GM23338 (cell line): ENCODE results near the gene PRPSAP1. TPM values are rescaled to one million over a fixed set of nuclear protein-coding genes. Genes with fewer than 3 reads are reported as not detected.

ENCODE experiments used
- ATAC-seq: fragments of 200-7000 bp; cut with Tn5 transposase; 3 replicates; pipeline ENCODE4 v1.9.1; 2020
- DNase-seq: peaks from one replicate; pipeline ENCODE4 v3.0.0-alpha.2; 2015; ENCODE audit warnings: low spot score
- H2AFZ ChIP-seq: fragments of 200-600 bp; sonication (generic); 2 replicates; pipeline ENCODE4 v1.8.0; 2016; ENCODE audit warnings: antibody characterized with exemption, mild to moderate bottlenecking, moderate library complexity
- H3F3A ChIP-seq: fragments of 200-600 bp; sonication (generic); replicated peaks from 2 replicates; pipeline ENCODE4 v1.8.0; 2017; ENCODE audit warnings: antibody characterized with exemption, mixed run types, low read depth
- H3K27ac ChIP-seq: fragments of 200-600 bp; sonication (generic); 2 replicates; pipeline ENCODE4 v1.6.1; 2016; ENCODE audit warnings: low read depth
- H3K27me3 ChIP-seq: fragments of 200-600 bp; sonication (generic); 2 replicates; pipeline ENCODE4 v1.8.0; 2016; ENCODE audit warnings: mild to moderate bottlenecking, mixed run types, moderate library complexity; ENCODE audit not compliant: insufficient read depth
- H3K36me3 ChIP-seq: fragments of 200-600 bp; sonication (generic); 2 replicates; pipeline ENCODE4 v1.8.0; 2016; ENCODE audit warnings: mild to moderate bottlenecking; ENCODE audit not compliant: insufficient read depth
- H3K4me1 ChIP-seq: fragments of 200-600 bp; sonication (generic); 2 replicates; pipeline ENCODE4 v1.8.0; 2016; ENCODE audit warnings: mild to moderate bottlenecking, moderate library complexity; ENCODE audit not compliant: insufficient read depth
- H3K4me2 ChIP-seq: fragments of 200-600 bp; sonication (generic); 2 replicates; pipeline ENCODE4 v1.7.1; 2017; ENCODE audit warnings: mixed run types
- H3K4me3 ChIP-seq: fragments of 200-600 bp; sonication (generic); 2 replicates; pipeline ENCODE4 v1.6.1; 2016; ENCODE audit warnings: mixed run types
- H3K79me2 ChIP-seq: fragments of 200-600 bp; sonication (generic); replicated peaks from 2 replicates; pipeline ENCODE4 v1.8.0; 2017; ENCODE audit warnings: mild to moderate bottlenecking; ENCODE audit not compliant: insufficient read depth
- H3K9me2 ChIP-seq: fragments of 200-600 bp; sonication (generic); 2 replicates; pipeline ENCODE4 v1.8.0; 2017; ENCODE audit not compliant: insufficient read depth
- H4K20me1 ChIP-seq: fragments of 200-600 bp; sonication (generic); replicated peaks from 2 replicates; pipeline ENCODE4 v1.8.0; 2017; ENCODE audit warnings: mild to moderate bottlenecking; ENCODE audit not compliant: insufficient read depth
- H3K27ac Mint-ChIP-seq: 2 replicates; pipeline ENCODE4 v1.8.0; 2020; ENCODE audit warnings: inconsistent platforms, mild to moderate bottlenecking, moderate library complexity, mixed read lengths
- H3K27me3 Mint-ChIP-seq: 3 replicates; pipeline ENCODE4 v1.8.0; 2022; ENCODE audit warnings: low read depth, mild to moderate bottlenecking, moderate library complexity, mixed read lengths, inconsistent platforms; ENCODE audit not compliant: insufficient read depth, poor library complexity
- H3K36me3 Mint-ChIP-seq: 3 replicates; pipeline ENCODE4 v1.8.0; 2021; ENCODE audit warnings: low read depth, mild to moderate bottlenecking, inconsistent platforms, moderate library complexity, mixed read lengths
- H3K4me1 Mint-ChIP-seq: 3 replicates; pipeline ENCODE4 v1.8.0; 2020; ENCODE audit warnings: mild to moderate bottlenecking, inconsistent platforms, mixed read lengths
- H3K4me3 Mint-ChIP-seq: 3 replicates; pipeline ENCODE4 v1.8.0; 2021; ENCODE audit warnings: moderate library complexity, mild to moderate bottlenecking, inconsistent platforms, mixed read lengths
- H3K9me3 Mint-ChIP-seq: 3 replicates; pipeline ENCODE4 v1.8.0; 2020; ENCODE audit warnings: moderate library complexity, mild to moderate bottlenecking, inconsistent platforms, mixed read lengths
- CREB1 ChIP-seq: fragments of 250-450 bp; sonication (Bioruptor Pico); IDR thresholded peaks from 2 replicates; pipeline ENCODE4 v1.5.0; 2020; ENCODE audit warnings: low read depth, mild to moderate bottlenecking, moderate library complexity
- CTCF ChIP-seq, 2 experiments: fragments of 200-600 bp in 1 of 2; sonication (generic) in 1 of 2; conservative IDR thresholded peaks; 2 replicates each; pipeline versions ENCODE4 v1.5.1 to v1.6.1; 2016 to 2017; ENCODE audit warnings: antibody characterized with exemption in 2 of 2, low read depth in 2 of 2, mild to moderate bottlenecking in 2 of 2, moderate library complexity in 1 of 2
- ETS1 ChIP-seq: IDR thresholded peaks from 2 replicates; pipeline ENCODE4 v1.6.1; 2016; ENCODE audit warnings: antibody characterized with exemption
- EZH2 ChIP-seq: fragments of 200-600 bp; sonication (generic); IDR thresholded peaks from one replicate; pipeline ENCODE4 v1.8.0; 2017; ENCODE audit warnings: antibody characterized with exemption, mild to moderate bottlenecking, low read depth; ENCODE audit not compliant: unreplicated experiment
- EZH2phosphoT487 ChIP-seq: fragments of 200-600 bp; sonication (generic); IDR thresholded peaks from one replicate; pipeline ENCODE4 v1.8.1; 2018; ENCODE audit warnings: antibody characterized with exemption; ENCODE audit not compliant: unreplicated experiment
- JUNB ChIP-seq: IDR thresholded peaks from one replicate; pipeline ENCODE4 v1.6.1; 2016; ENCODE audit warnings: antibody characterized with exemption; ENCODE audit not compliant: unreplicated experiment
- NANOG ChIP-seq: IDR thresholded peaks from 2 replicates; pipeline ENCODE4 v1.6.1; 2016; ENCODE audit warnings: antibody characterized with exemption, borderline replicate concordance
- POLR2AphosphoS5 ChIP-seq: IDR thresholded peaks from 2 replicates; pipeline ENCODE4 v1.6.1; 2016; ENCODE audit warnings: antibody characterized with exemption, low read depth
- REST ChIP-seq: IDR thresholded peaks from one replicate; pipeline ENCODE4 v1.6.1; 2018; ENCODE audit warnings: antibody characterized with exemption; ENCODE audit not compliant: unreplicated experiment
- STAT1 ChIP-seq: IDR thresholded peaks from one replicate; pipeline ENCODE4 v1.6.1; 2016; ENCODE audit warnings: antibody characterized with exemption; ENCODE audit not compliant: unreplicated experiment
- ZNF114 ChIP-seq: fragments of 250-450 bp; sonication (Bioruptor Pico); IDR thresholded peaks from 2 replicates; pipeline ENCODE4 v1.5.0; 2020; ENCODE audit warnings: mild to moderate bottlenecking, moderate library complexity
- polyA plus RNA-seq: library from polyadenylated mRNA; unstranded; fragments of >200 nt; fragmentation: Nextera tagmentation; extraction: Ambion mirVana; gene quantifications from 2 replicates; pipeline ENCODE4 v1.2.1, GENCODE V29; 2016
- total RNA-seq: library from RNA; depleted of rRNA; stranded (reverse); fragments of >200 nt; shearing (Covaris generic); gene quantifications from 2 replicates; pipeline ENCODE4 v1.2.3, GENCODE V29; 2014

PRPSAP1 gene
- total and polyA plus RNA-seq, 2 experiments from 2014 or later: 39.5 to 58.8 TPM

- TF ChIP-seq STAT1: no peak
- TF ChIP-seq POLR2AphosphoS5: no peak
- TF ChIP-seq EZH2: no peak
- no peak for TF ChIP-seq NANOG
- no peak for TF ChIP-seq ZNF114 (CRISPR knock-in tag)
- no peak for TF ChIP-seq ETS1
- no peak for TF ChIP-seq REST
- no peak for TF ChIP-seq CREB1
- no peak for TF ChIP-seq EZH2phosphoT487
- TF ChIP-seq CTCF (conservative IDR thresholded peaks at IDR 0.05; ENCODE audit: low read depth in 2 of 2): no peak
- no peak for TF ChIP-seq JUNB
- Histone ChIP-seq H3F3A (no peaks in the 10 kb centered on the region), H3K27ac (no peak overlapping the region), H3K4me3 (no peak overlapping the region), H4K20me1 (peaks cover 4% of the 10 kb centered on the region; the same call in 1 of the 2 replicates), H3K36me3 (peaks cover 6% of the 10 kb centered on the region; the same call in 1 of the 2 replicates), H2AFZ (no peak overlapping the region), H3K9me2 (no peaks in the 10 kb centered on the region), H3K27me3 (no peaks in the 10 kb centered on the region), H3K4me2 (no peak overlapping the region), H3K79me2 (peaks cover 33% of the 10 kb centered on the region), H3K4me1 (peaks cover 7% of the 10 kb centered on the region)
- Mint-ChIP-seq H3K36me3 (peaks cover 12% of the 10 kb centered on the region), H3K4me3 (0 out of 3 replicates have a peak overlapping the region, but pooled peaks have one; percentile 12), H3K27ac (no peak overlapping the region), H3K27me3 (peaks cover 14% of the 10 kb centered on the region), H3K4me1 (peaks cover 8% of the 10 kb centered on the region; the same call in 2 of the 3 replicates), H3K9me3 (no peaks in the 10 kb centered on the region)
- DNase-seq: no peak
- ATAC-seq: no peak
Observed at GRCh38 chr17:76351526-76352071, 2.1 kb downstream of the PRPSAP1 start.
